Measurements from ENCODE around the gene KDM1A. TPM values are rescaled to one million over a fixed set of nuclear protein-coding genes. Genes with fewer than 3 reads are reported as not detected.

Gene KDM1A
- total and polyA plus RNA-seq, 2 donors (not counting 3 experiments of a cell fraction or from before 2014, with no cell fraction given) = 105 to 111 TPM

GRCh38 chr1:23080885-23081284 lies 61.6 kb downstream of the KDM1A start:
- intact Hi-C loops (cut with micrococcal nuclease) = loop anchor here (5.0 kb wide), 1 partner anchor 104 kb away; no protein-coding TSS in a partner anchor
- Histone ChIP-seq H3K27ac (ENCODE audit: insufficient read depth, low read depth, low read length) (no peak overlapping the region), H3K4me1 (ENCODE audit: control insufficient read depth, extremely low read depth, insufficient read depth, low read length) (peaks cover 11% of the 10 kb centered on the region), H3K9me1 (replicated peaks; ENCODE audit: control insufficient read depth, extremely low read depth, insufficient read depth, low read length) (no peaks in the 10 kb centered on the region), H4K20me1 (replicated peaks; ENCODE audit: control insufficient read depth, extremely low read depth, insufficient read depth, low read length) (no peaks in the 10 kb centered on the region), H3K27me3 (ENCODE audit: control insufficient read depth in 2 of 2, insufficient read depth in 2 of 2, low read length in 2 of 2) (no peaks in the 10 kb centered on the region), H3K4me2 (ENCODE audit: insufficient read depth, low read length) (no peak overlapping the region), H3K4me3 (replicated peaks in 1 of 3; ENCODE audit: insufficient read depth in 1 of 3, low read depth in 1 of 3, low read length in 3 of 3) (no peak overlapping the region), H3K36me3 (ENCODE audit: control insufficient read depth in 2 of 2, extremely low read depth in 1 of 2, insufficient read depth in 2 of 2, low read length in 2 of 2) (peaks cover 34 to 41% of the 10 kb centered on the region in 2 experiments), H3K9ac (replicated peaks; ENCODE audit: extremely low read depth, insufficient read depth, low read length) (no peak overlapping the region), H3K9me3 (replicated peaks; ENCODE audit: control insufficient read depth, insufficient read depth, low read length) (no peaks in the 10 kb centered on the region), H3K79me2 (ENCODE audit: control insufficient read depth, insufficient read depth, low read length) (peaks cover 4% of the 10 kb centered on the region), H2AFZ (ENCODE audit: low read depth, low read length) (no peak overlapping the region)
- ChIA-PET CTCF (interaction anchor here (1.0 to 5.7 kb wide), 6 partner anchors 9 to 104 kb away, joined by 3 to 36 read pairs (median 4); no protein-coding TSS in a partner anchor), POLR2A (no interaction called here)
- DNase-seq (ENCODE audit: low read depth, low spot score) (no peak), FAIRE-seq (no peak)
- TF ChIP-seq GATA2 (IDR thresholded peaks at IDR 0.05; ENCODE audit: insufficient read depth, insufficient read length, low read depth, low read length) (no peak), MYC (IDR thresholded peaks at IDR 0.05; ENCODE audit: low read depth, low read length) (no peak), JUN (IDR thresholded peaks at IDR 0.05; ENCODE audit: borderline replicate concordance, insufficient read depth, insufficient read length, low read depth) (no peak), EZH2 (IDR thresholded peaks at IDR 0.05; ENCODE audit: borderline replicate concordance, low read depth, low read length, severe bottlenecking) (no peak), MAX (IDR thresholded peaks at IDR 0.05; ENCODE audit: insufficient read depth, insufficient read length) (no peak), POLR2A (IDR thresholded peaks at IDR 0.05; ENCODE audit: low read depth, low read length) (no peak), POLR2AphosphoS5 (IDR thresholded peaks at IDR 0.05; ENCODE audit: insufficient read depth, low read depth, low read length) (no peak), CTCF (IDR thresholded peaks at IDR 0.05; ENCODE audit: extremely low read depth in 1 of 2, insufficient read depth in 1 of 2, low read depth in 1 of 2, low read length in 2 of 2) (no peak), FOS (IDR thresholded peaks at IDR 0.05; ENCODE audit: borderline replicate concordance, insufficient read depth, low read length) (no peak)
- BruUV-seq (replicated peaks) = no TSS peak
- dilution Hi-C loops (cut with MboI; ENCODE audit: extremely low pct_ligation_motif_present, low sequenced_read_pairs) = no loop called here
